ENCODE measurements around the gene SLC8A1. TPM values are rescaled to one million over a fixed set of nuclear protein-coding genes. Genes with fewer than 3 reads are reported as not detected.

Gene SLC8A1
- total RNA-seq, 1 donor from 2014 or later, result 9.6 TPM

- Histone ChIP-seq H3K9me3 (ENCODE audit: low read depth) (no peaks in the 10 kb centered on the region), H3F3A (ENCODE audit: low read depth) (no peaks in the 10 kb centered on the region), H3K4me3 (no peak overlapping the region), H3K9ac (no peak overlapping the region), H3K36me3 (no peaks in the 10 kb centered on the region), H3K27me3 (no peaks in the 10 kb centered on the region), H3K27ac (no peak overlapping the region), H2AFZ (replicated peaks) (no peak overlapping the region), H3K4me1 (no peaks in the 10 kb centered on the region), H4K20me1 (ENCODE audit: low read depth) (no peaks in the 10 kb centered on the region), H3K4me2 (no peak overlapping the region), H3K79me2 (ENCODE audit: low read depth) (no peaks in the 10 kb centered on the region)
- Mint-ChIP-seq H3K27ac (no peak overlapping the region), H3K9me3 (no peaks in the 10 kb centered on the region), H3K27me3 (ENCODE audit: insufficient read depth, low read depth) (peaks cover 2% of the 10 kb centered on the region), H3K4me3 (no peak overlapping the region), H3K4me1 (peaks cover 4% of the 10 kb centered on the region), H3K36me3 (no peaks in the 10 kb centered on the region)
- DNase-seq (ENCODE audit: low spot score), result no peak
- TF ChIP-seq CTCF (IDR thresholded peaks at IDR 0.05), result no peak
- TF ChIP-seq EZH2 (IDR thresholded peaks at IDR 0.05), result no peak
- no peak for TF ChIP-seq EZH2phosphoT487 (IDR thresholded peaks at IDR 0.05)
Measured at GRCh38 chr2:40181855-40182254, 270.0 kb downstream of the SLC8A1 start.

- no peak overlapping the region for H2AFZ ChIP-seq (replicated peaks)
- Mint-ChIP-seq H3K9me3 (no peaks in the 10 kb centered on the region), H3K36me3 (no peaks in the 10 kb centered on the region), H3K4me3 (no peak overlapping the region), H3K27me3 (ENCODE audit: insufficient read depth, low read depth) (peaks cover 2% of the 10 kb centered on the region), H3K27ac (no peak overlapping the region), H3K4me1 (no peaks in the 10 kb centered on the region)
- DNase-seq (ENCODE audit: low spot score), result no peak
- H4K20me1 ChIP-seq (ENCODE audit: low read depth), result no peaks in the 10 kb centered on the region
- H3K27ac ChIP-seq, result no peak overlapping the region
- no peak overlapping the region for H3K4me2 ChIP-seq
- no peaks in the 10 kb centered on the region for H3K4me1 ChIP-seq
- no peaks in the 10 kb centered on the region for H3F3A ChIP-seq (ENCODE audit: low read depth)
- no peak overlapping the region for H3K4me3 ChIP-seq
- TF ChIP-seq EZH2 (IDR thresholded peaks at IDR 0.05), result no peak
- no peak for TF ChIP-seq CTCF (IDR thresholded peaks at IDR 0.05)
- no peak for TF ChIP-seq EZH2phosphoT487 (IDR thresholded peaks at IDR 0.05)
- no peaks in the 10 kb centered on the region for H3K27me3 ChIP-seq
- no peak overlapping the region for H3K9ac ChIP-seq
- H3K9me3 ChIP-seq (ENCODE audit: low read depth), result no peaks in the 10 kb centered on the region
- H3K36me3 ChIP-seq, result no peaks in the 10 kb centered on the region
- H3K79me2 ChIP-seq (ENCODE audit: low read depth), result no peaks in the 10 kb centered on the region
Measured at GRCh38 chr2:40179801-40180200, 272.1 kb downstream of the SLC8A1 start.

- Histone ChIP-seq H3K4me2 (no peak overlapping the region), H3K4me3 (no peak overlapping the region), H3K79me2 (ENCODE audit: low read depth) (no peaks in the 10 kb centered on the region), H3K36me3 (no peaks in the 10 kb centered on the region), H3K27me3 (no peaks in the 10 kb centered on the region), H3K9ac (no peak overlapping the region), H2AFZ (replicated peaks) (no peak overlapping the region), H3K27ac (no peak overlapping the region), H3K9me3 (ENCODE audit: low read depth) (no peaks in the 10 kb centered on the region), H4K20me1 (ENCODE audit: low read depth) (no peaks in the 10 kb centered on the region), H3F3A (ENCODE audit: low read depth) (no peaks in the 10 kb centered on the region), H3K4me1 (no peaks in the 10 kb centered on the region)
- DNase-seq (ENCODE audit: low spot score), result no peak
- no peaks in the 10 kb centered on the region for H3K36me3 Mint-ChIP-seq
- H3K4me3 Mint-ChIP-seq, result no peak overlapping the region
- TF ChIP-seq EZH2phosphoT487 (IDR thresholded peaks at IDR 0.05), result no peak
- TF ChIP-seq EZH2 (IDR thresholded peaks at IDR 0.05), result no peak
- no peak for TF ChIP-seq CTCF (IDR thresholded peaks at IDR 0.05)
- H3K4me1 Mint-ChIP-seq, result no peaks in the 10 kb centered on the region
- no peak overlapping the region for H3K27ac Mint-ChIP-seq
- H3K9me3 Mint-ChIP-seq, result no peaks in the 10 kb centered on the region
- H3K27me3 Mint-ChIP-seq (ENCODE audit: insufficient read depth, low read depth), result no peaks in the 10 kb centered on the region
Measured at GRCh38 chr2:40178971-40179370, 272.9 kb downstream of the SLC8A1 start.

All from neural progenitor cell (in vitro differentiated cells).